GM18508 (cell line): ENCODE data around the gene TBC1D24.
"Not testable (repeated sequence)": the region's sequence is repeated elsewhere in the genome, so short reads cannot be mapped to it uniquely, and the experiment has no call there.

ENCODE experiments used
- ATAC-seq: cut with Tn5 transposase; IDR thresholded peaks from one replicate; pipeline ENCODE4 v1.9.1; 2021; ENCODE audit warnings: moderate number of reproducible peaks; ENCODE audit not compliant: insufficient read depth, unreplicated experiment

TBC1D24 gene

DNA sequence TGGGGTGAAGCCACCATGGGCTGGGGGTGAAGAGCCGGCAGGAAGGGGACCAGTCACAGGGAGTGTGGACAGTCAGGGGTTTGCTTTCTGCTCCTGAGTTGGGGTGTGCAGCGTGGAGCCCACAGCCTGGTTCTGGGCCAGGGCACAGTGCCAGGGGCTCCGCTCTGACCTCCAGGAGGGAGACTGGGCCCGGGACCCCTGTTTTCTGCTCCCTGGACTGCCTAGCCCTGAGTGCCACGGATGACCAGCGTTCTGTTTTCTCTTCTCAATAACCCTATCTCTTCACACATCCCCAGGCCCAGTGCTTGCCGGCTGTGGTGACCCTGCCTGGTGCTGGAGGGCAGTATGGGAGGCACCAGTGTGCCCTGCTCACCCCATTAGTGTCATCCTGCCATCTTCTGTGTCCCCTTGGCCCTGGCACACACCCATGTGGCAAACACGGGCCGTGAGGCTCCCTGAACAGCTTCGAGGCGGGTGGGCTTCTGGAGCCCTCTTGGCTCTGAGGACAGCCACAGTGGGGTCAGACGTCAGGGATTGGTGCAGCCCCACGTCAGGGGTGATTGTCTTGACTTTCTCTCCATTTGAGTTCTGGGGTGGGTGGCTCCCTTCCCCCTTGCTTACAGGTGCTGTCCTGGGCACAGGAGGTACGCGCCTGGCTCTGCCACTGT is 55.2 kb downstream of the TBC1D24 start:
- ATAC-seq = no peak

DNA sequence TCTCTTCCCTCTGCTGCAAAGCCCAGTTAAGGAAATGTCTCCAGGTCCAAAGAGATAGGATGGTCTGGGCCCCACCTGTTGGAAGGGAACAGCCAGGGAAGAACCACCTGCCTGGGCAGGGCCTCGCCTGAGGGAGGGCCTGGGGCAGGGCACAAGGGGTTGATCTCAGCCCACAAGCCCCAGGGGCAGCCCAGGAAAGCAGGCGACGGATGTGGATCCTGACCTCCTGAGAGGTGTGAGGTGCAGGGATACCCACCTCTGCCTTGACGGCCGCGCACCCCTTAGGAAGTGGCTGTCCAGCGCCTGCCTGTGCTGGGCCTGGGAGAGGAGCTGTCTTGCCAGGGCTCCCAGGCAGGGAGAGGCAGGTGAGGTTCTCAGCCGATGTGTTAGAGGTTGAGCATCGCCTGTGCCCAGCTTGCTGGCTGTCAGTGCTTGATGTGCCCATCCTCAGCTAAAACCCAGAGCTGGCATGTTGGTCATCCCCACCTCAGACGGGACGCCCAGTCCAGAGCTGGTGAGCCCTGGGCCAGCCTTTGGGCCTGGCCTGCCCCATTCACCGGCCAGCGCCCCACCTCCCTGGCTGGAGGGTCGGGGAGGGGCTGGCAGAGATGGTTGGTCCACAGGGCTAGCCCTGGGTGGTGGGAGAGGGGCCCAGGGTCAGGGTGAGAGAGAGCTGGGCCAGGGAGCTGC is 55.8 kb downstream of the TBC1D24 start:
- no peak for ATAC-seq

DNA sequence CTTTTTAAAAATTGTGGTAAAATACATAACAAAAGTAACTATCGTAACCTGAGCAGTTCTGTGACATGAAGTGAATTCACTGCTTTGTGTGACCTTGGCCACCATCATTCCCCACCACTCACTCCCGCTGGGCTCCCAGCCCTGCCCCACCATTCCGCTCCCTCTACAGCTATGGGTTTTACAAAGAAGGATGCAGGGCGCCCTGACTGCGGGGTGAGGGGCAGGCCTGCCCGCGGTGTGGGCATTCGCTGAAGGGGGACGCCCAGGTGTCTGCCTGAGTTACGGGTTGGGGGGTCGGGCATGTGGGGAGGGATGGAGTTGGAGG is 56.4 kb downstream of the TBC1D24 start, which contains the start of gene CEMP1:
TSS of gene CEMP1 (minus strand) at position 38 of the 325 bp plus-strand sequence. CDS start 335 bp downstream, outside the sequence.
- ATAC-seq = no peak

DNA sequence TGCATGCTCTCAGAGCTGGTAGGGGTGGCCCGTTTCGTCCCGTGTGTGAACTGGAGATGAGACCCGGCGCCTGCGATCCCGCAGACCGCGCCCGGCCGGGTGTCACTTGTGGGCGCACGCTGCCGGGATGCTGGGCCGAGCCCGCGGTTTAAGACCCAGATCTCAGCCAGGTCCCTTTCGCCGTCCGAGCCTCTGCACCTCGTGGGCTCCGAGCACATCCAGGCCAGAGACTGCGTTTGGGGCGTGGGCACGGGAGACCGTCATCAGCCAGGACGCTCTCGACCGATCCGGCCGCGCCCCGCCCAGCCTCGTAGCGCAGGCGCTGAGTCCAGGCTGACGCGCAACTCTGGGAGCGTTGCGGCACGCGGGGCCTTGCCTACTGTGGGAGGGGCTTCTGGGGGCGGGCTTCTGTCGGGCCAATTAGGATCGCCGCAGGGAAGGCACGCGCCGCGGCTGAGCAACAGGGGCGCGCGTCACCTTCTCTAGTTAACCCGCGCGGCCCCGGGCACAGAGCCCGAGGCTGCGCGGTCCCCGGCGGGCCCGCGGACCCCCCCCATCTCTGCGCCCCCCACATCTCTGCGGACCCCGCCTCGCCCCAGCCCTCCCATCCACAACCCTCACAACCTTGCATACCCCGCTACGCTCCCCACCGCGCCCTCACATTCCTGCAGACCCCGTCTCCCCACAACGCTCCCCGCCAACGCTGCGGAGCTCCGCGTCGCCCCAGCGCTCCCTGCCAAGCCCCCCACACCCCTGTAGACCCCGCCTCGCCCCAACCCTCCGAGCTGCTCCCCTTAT is 57.0 kb downstream of the TBC1D24 start:
- no peak for ATAC-seq

DNA sequence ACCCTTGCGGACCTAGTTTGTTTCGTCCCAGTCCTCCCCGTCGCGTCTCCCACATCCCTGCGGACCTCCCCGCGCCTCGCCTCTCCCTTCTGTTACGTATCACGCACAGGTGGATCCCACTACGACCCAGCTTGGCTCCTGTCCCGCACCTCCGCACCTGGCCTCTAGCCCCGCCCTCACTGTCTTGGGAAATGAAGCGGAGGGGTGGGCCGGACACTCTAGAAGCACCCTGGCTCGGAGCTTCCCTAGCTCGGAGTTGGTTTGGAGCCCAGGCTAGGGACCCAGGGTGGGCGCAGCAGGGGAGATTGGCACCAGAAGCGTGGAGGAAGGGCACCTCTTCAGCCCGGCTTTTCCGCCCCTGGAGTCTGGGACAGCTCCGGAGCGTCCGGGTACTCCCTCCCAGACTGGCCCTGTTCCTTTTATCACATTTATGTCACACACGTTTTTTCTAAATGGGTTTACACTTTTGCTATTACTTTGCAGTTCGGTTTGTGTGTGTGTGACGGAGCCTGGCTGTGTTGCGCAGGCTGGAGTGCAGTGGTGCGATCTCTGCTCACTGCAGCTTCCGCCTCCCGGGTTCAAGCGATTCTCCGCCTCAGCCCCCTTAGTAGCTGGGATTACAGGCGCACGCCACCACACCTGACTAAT is 57.7 kb downstream of the TBC1D24 start:
- no peak for ATAC-seq

DNA sequence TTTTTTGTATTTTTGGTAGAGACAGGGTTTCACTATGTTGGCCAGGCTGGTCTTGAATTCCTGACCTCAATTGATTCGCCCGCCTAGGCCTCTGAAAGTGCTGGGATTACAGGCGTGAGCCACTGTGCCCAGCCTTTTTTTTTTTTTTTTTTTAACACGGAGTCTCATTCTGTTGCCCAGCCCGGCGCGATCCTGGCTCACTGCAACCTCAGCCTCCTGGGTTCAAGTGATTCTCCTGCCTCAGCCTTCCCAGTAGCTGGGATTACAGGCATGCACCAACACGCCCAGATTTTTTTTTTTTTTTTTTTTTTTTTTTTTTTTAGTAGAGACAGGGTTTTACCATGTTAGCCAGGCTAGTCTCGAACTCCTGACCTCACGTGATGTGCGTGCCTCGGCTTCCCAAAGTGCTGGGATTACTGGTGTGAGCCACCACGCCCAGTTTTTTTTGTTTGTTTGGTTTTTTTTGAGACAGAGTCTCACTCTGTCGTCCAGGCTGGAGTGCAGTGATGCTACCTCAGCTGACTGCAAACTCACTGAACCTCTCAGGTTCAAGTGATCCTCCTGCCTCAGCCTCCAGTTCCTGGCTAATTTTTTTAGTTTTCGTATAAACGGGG is 58.3 kb downstream of the TBC1D24 start:
- not testable (repeated sequence) for ATAC-seq

DNA sequence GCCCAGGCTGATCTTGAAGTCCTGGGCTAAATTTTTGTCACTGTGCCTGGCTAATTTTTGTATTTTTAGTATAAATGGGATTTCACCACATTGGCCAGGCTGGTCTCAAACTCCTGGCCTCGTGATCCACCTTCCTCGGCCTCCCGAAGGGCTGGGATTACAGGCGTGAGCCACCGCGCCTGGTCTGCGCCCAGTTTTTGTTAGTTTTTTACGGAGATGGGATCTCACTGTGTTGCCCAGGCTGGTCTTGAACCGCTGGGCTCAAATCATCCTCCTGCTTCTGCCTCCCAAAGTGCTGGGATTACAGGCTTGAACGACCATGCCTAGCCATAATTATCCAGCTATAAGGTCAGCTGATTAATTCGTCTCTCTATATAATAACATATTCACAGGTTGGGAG is 59.0 kb downstream of the TBC1D24 start:
- no peak for ATAC-seq

DNA sequence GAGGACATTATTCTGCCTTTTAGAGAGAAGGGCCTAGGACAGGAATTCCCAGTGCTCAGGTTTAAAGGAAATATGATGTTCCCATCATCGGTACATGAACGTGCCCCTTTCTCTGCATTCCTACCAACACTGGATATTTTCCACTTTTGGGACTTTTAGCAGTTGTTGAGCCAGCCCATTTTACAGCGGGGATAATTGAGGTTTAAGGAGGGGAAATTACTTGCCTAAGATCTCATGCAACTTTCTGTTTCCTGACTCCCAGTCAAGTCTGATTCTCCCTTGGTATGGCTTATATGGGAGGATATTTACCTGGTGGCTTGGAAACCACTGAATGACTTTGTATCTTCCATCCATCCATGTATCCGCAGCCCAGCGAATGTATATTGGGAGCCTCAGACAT is 59.4 kb downstream of the TBC1D24 start:
- ATAC-seq = not testable (repeated sequence)

DNA sequence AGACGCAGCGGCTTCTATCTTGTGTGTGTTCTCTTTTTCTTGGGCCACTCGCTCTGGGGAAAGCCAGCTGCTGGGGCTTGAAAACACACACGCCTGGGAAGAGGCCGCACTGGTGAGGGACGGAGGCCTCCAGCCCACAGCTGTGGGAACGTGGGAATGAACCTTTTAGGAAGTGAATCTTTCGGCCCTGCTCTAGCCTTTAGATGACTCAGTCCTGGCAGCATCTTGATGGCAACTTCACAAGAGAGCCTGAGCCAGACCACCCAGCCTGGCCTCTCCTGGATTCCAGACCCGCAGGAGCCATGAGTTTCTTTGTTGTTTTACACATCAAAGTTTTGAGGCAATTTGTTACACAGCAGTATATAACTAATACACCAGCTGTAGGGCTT is 60.7 kb downstream of the TBC1D24 start:
- ATAC-seq = no peak

DNA sequence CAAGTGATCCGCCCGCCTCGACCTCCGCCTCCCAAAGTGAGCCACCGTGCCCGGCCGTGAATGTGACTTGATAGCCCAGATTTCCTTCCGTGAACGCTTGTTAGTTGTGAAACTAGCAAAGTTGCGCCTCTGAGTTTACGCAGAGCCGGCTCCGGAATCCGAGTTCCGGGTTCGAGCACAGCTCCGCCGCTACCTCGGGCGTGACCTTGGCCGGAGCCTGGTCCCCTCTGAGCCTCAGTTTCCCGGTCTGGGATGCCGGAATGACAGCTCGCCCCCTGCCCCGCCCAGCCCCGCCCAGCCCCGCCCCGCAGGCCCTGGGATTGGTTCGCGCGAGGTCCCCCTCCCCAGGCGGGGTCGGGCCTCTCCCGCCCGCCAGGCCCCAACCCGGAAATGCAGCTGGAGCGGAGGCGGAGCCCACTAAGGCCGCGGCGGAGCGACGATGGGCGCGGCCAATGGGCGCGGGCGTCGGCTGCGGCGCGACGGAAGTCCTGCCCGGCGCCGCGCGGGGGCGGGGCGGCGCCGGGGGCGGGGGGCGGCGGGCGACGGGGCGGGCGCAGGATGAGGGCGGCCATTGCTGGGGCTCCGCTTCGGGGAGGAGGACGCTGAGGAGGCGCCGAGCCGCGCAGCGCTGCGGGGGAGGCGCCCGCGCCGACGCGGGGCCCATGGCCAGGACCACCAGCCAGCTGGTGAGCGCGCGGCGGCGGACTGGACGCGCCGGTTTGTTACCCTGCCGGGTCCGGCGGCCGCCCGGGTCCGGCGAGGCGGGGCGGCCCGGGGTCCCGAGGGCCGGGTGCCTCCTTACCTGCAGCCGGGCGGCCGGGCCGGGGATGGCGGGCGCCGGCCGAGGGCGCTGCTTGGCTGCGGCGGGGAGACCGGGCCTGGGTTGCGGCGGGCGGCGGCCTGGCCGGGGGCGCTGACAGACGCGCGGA is 62.8 kb downstream of the TBC1D24 start, which contains the start of gene PDPK1:
TSS of gene PDPK1 (plus strand) at position 571 of the 929 bp plus-strand sequence. CDS start at position 663, 92 bp downstream.
- ATAC-seq = peak; percentile 38

DNA sequence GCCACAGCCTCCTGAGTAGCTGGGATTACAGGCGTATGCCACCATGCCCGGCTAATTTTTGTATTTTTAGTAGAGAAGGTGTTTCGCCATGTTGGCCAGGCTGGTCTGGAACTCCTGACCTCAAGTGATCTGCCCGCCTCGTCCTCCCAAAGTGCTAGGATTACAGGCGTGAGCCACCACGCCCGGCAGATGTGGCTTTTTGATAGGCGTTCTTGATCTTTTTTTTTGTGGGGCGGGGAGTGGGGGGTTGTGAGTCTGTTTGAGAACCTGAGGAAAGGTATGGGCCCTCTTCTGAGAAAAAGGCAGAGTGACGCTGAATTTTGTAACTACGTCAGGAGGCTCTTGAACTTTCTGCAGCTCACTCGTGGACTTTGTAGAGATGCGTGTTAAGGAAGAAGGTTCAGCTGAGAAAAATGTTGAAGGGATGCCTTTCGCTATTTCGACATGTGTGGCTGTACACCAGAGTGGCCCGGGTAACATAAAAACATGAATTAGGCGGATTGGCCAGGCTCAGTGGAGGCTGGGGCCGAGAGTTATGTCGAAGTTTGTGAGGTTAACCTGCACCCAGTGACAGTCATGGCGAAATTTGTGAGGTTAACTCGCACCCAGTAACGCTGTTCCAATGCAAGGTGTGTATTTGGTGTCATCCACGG is 64.4 kb downstream of the TBC1D24 start:
- ATAC-seq = not testable (repeated sequence)

DNA sequence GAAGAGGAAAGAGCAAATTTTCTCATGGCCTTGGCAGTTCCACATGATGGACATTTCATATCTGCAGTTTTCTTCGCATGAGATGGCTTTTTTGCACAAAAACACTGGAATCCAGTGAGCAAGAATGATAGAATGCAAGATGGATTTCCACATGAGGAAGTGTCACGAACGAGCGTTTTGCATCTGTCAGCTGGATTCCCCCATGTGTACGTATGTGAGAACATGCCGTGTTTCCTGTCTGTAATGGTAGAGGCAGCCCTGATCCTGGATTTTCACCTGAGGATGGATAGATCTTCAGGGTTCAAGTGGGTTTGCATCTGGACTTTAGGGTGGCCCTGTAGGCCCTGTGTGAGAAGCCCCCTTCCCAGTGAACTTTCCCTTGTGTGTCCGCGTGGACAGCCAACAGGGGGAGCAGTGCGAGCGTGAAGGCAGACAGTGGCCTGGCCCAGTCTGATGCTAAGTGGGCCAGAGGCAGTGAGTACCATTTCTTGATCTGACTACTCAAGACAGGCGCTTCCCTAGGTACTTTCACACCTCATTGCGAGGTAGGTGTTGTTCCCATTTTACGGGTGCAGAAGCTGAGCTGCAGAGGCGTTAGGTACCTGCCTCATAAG is 65.0 kb downstream of the TBC1D24 start:
- not testable (repeated sequence) for ATAC-seq

DNA sequence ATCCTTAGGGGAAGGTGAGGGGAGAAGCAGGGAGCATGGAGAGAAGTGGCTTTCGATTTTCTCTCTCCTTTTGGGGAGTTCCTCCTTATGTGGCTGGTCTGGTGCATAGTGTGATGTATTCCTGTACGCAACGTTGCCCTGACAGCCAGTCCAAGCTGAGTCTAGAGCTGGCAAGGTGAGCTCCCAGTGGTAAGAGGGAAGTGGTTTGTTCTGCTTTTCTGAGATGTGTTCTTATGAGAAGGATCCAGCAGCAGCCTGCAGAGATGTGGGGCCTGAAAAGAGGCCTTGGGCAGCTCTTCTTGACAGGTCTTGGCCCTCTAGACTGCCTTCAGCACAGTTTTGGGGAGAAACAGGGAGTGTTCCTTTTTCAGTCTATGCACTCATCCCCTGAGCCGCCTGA is 66.0 kb downstream of the TBC1D24 start:
- not testable (repeated sequence) for ATAC-seq

DNA sequence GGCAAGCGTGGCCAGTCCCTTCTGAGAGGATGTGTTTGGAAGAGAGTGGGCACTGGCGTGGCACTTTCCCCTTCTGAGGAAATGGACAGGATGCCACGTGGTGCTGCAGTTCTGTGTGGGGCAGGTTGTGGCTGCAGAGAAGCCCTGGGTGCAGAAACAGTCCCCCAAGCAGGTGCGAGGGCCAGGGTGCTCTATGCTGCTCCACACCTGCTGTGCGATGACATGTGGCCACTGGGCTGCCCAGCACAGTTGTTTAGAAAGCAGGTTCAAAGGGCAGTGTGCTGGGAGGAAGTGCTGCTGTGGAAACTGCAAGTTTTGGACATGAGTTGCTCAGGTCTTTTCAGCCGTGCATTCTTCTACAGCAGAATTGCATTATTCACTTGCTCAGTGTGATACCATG is 66.5 kb downstream of the TBC1D24 start:
- ATAC-seq = not testable (repeated sequence)

DNA sequence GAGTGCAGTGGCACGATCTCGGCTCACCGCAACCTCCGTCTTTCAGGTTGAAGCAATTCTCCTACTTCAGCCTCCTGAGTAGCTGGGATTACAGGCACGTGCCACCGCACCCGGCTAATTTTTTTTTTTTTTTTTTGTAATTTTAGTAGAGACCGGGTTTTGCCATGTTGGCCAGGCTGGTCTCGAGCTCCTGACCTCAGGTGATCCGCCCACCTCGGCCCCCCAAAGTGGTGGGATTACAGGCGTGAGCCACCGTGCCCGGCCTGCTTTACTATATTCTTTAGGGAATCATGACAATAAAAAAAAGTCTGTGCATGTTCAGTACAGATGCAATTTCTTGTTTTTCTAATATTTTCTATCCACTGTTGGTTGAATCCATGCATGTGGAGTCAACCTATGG is 68.8 kb downstream of the TBC1D24 start:
- not testable (repeated sequence) for ATAC-seq

DNA sequence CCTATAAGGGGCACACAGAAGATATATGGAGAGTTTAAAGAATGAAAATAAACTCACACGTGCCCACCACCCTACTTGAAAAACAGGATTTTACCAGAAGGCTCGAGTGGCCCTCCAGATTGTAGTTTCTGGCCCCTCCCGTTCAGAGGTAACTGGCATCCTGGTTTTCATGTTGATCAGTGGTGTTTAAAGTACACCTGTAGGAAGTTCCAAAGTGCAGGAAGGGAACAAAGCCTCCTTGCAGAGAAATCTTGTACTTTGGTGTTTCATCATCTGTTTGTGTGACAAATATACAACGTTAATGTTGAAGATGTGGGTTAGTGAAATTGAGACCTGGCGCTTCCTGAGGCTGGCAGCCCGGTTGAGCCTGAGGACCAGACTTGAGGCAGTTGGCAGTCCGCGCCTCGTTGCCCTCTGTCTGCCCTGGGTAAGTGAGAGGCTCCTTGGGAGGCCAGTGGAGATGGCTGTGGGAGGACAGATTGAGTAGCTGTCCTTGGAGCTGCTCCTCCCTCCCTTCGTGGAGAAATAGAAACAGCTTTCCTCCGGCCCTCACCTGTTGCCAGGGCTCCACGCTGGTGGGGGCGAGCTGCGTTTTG is 75.5 kb downstream of the TBC1D24 start:
- ATAC-seq = not testable (repeated sequence)

DNA sequence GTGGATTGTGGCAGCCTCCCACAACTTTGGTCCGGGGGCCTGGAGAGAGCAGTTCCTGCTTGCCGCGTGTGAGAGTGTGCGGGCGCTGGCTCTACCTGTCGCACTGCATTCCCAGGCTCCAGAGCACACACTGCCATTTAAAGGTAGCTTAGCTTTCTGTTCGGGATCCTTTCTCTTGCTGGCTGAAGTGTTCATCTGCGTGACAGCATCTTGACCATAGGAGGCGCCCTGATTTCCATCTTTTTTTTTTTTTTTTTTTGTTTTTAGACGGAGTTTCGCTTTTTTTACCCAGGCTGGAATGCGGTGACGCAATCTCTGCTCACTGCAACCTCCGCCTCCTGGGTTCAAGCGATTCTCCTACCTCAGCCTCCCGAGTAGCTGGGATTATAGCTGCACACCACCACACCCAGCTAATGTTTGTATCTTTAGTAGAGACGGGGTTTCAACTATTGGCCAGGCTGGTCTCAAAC is 76.5 kb downstream of the TBC1D24 start:
- not testable (repeated sequence) for ATAC-seq
